ENCODE results near the gene PRSS57.

GRCh38 chr19:715347-715746 lies 20.1 kb upstream of the PRSS57 start:
- TF ChIP-seq CTCF (IDR thresholded peaks at IDR 0.05) (no peak), EZH2 (IDR thresholded peaks at IDR 0.05; ENCODE audit: borderline replicate concordance, insufficient read depth, low read depth, low read length, poor library complexity, severe bottlenecking) (no peak)

Measured in B cell (primary cell).